HG02870 (cell line): ENCODE results near the gene OBSCN.

Source experiments
- ATAC-seq: cut with Tn5 transposase; IDR thresholded peaks from one replicate; pipeline ENCODE4 v1.9.1; 2021; ENCODE audit warnings: mild to moderate bottlenecking, moderate library complexity; ENCODE audit not compliant: unreplicated experiment

The OBSCN gene, protein sequence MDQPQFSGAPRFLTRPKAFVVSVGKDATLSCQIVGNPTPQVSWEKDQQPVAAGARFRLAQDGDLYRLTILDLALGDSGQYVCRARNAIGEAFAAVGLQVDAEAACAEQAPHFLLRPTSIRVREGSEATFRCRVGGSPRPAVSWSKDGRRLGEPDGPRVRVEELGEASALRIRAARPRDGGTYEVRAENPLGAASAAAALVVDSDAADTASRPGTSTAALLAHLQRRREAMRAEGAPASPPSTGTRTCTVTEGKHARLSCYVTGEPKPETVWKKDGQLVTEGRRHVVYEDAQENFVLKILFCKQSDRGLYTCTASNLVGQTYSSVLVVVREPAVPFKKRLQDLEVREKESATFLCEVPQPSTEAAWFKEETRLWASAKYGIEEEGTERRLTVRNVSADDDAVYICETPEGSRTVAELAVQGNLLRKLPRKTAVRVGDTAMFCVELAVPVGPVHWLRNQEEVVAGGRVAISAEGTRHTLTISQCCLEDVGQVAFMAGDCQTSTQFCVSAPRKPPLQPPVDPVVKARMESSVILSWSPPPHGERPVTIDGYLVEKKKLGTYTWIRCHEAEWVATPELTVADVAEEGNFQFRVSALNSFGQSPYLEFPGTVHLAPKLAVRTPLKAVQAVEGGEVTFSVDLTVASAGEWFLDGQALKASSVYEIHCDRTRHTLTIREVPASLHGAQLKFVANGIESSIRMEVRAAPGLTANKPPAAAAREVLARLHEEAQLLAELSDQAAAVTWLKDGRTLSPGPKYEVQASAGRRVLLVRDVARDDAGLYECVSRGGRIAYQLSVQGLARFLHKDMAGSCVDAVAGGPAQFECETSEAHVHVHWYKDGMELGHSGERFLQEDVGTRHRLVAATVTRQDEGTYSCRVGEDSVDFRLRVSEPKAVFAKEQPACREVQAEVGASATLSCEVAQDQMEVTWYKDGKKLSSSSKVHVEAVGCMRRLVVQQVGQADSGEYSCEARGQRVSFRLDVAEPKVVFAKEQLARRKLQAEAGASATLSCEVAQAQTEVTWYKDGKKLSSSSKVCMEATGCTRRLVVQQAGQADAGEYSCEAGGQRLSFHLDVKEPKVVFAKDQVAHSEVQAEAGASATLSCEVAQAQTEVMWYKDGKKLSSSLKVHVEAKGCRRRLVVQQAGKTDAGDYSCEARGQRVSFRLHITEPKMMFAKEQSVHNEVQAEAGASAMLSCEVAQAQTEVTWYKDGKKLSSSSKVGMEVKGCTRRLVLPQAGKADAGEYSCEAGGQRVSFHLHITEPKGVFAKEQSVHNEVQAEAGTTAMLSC (N-terminal part only)

DNA sequence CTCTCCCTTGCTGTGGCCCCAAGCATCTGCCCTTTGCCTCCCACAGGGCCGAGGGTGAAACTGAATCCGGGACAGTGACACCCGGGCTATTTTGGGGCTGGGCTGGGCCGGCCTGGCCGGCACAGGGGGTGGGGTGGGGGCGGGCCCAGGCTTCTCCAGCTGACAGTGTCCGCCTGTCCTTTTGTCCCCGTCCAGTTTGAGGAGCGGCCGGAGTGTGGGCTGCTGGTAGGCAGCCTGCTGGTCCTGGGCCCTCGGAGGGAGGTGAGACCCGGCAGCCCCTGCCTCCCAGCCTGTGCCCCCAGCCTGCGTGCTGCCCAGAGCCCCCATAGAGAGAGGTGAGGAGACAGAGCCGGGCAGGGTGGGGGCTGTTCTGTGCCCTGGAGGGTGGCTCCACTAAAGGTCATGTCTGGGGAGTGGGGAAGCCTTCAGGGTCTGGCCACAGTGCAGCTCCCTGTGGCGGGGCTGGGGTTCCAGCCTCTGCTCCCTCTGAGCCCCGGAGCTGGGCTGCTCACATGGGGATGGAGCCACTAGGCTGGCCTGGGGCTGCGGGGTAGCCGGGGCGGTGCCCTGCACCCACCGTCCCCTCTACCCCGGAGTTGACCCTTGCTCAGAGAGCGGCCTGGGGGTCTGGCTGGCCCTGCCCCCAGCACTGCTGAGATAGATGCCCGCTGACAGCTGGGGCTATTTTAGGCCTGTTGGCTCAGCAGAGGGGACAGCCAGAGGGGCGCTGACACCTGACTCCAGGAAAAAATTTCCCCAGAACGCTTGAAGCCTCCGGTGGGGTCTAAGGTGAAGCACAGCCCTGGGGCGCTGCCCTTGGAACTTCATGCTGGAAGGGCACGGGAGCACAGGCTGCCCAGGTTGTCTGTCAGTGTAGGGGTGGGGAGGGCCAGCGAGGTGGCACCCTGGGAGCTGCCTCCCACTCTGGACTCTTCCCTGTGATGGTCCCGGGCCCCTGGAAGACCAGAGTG lies at the start of gene OBSCN:
Gene OBSCN, plus strand, starts transcription at position 194 of the 971 bp plus-strand sequence. CDS start 3,740 bp downstream, outside the sequence.
- no peak for ATAC-seq

DNA sequence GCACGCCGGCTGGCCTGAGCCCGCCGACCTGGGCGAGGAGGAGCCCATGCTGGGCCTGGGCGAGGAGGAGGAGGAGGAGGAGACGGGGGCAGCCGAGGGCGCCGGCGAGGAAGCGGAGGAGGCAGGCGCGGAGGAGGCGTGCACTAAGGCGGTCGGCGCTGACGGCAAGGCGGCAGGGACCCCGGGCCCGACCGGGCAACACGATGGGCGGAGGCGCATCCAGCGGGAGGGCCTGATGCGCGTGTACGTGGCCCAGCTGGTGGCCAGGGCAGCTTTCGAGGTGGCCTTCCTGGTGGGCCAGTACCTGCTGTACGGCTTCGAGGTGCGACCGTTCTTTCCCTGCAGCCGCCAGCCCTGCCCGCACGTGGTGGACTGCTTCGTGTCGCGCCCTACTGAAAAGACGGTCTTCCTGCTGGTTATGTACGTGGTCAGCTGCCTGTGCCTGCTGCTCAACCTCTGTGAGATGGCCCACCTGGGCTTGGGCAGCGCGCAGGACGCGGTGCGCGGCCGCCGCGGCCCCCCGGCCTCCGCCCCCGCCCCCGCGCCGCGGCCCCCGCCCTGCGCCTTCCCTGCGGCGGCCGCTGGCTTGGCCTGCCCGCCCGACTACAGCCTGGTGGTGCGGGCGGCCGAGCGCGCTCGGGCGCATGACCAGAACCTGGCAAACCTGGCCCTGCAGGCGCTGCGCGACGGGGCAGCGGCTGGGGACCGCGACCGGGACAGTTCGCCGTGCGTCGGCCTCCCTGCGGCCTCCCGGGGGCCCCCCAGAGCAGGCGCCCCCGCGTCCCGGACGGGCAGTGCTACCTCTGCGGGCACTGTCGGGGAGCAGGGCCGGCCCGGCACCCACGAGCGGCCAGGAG lies 49.5 kb upstream of the OBSCN start:
- no peak for ATAC-seq

DNA sequence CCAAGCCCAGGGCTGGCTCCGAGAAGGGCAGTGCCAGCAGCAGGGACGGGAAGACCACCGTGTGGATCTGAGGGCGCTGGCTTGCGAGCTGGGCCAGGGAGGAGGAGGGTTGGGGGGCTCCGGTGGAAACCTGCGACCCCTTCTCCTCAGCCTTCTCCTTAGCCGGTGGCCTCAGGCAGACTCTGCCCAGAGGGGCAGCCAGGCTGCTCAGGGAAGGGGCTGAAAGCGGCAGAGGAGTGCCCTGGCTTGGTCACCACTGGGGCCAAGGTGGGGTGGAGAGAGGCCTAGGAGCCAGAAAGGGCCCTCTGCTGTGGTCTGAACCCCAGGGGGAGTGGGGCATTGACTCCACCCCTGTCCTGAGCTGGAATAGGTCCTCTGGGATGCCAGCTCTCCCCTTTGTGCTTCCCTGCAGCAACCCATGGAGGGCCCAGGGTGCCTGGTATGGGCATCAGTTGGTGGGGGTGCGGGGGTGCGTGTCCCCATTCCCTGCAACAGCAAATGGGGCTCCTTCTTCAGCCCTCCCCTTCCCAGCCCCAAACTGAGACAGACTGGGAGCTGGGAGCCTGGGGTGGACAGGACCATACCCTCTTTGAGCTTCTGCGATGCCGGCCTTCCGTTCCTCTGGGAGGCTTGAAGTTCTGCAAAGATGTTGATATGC lies 48.7 kb upstream of the OBSCN start:
- ATAC-seq, result no peak

DNA sequence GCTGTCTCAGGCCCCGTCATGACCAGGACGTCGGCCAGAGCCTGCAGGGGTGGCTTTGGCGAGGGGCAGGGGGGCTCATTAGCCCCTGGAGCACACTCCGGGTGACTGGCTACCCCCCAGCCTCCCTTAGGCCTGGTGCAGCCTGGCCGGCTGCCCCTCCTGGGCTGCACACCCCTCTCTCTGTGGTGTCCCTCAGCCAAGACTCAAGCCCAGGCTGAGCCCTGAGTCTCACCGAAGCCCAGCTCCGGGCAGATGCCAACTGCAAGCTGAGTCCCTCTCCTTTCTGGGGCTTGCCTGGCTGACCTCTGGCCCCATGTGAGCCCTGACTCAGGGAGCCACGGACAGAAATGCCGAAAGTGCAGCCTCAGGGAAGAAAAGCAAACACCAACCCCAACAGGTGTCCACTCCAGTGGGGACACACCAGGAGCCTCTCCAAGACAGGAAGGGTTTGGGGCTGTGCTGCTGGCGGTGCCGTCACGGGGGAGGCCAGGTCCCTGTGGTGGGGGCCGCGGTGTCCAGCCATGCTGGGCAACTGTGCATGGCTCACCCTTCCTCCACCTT lies 47.6 kb upstream of the OBSCN start:
- no peak for ATAC-seq

DNA sequence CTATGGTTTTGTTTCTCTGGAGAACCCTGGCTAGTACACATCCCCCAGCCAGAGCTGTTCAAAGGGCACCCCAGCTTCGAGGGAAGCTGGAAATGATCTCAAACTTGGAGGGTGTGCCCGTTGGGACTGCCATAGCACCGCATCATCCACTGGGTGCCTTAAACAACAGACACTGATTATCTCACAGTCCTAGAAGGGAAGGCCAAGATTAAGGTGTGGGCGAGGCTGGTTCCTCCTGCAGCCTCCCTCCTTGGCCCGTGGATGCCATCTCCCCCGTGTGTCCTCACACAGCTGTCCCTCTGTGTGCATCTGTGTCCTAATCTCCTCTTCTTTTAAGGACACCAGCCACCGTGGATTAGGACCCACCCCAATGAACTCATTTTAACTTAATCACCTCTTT lies 46.5 kb upstream of the OBSCN start:
- no peak for ATAC-seq

DNA sequence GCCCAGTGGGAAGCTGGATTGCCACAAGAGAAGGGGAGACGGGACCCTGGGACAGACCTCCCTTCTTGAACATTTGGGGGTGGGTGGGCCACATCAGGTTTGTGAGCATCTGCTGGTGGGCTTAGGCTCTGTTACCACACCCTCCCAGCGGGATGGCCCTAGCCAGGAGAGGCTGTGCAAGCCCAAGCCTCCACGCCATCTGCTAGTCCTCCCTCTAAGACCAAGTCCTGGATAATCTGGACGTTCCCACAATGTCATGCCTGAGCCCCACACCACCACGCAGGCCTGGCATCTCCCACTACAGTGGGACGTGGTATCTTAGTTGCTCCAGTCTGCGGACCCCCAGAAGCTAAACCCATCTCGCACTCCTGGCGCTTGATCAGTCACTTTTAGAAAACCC lies 46.0 kb upstream of the OBSCN start:
- no peak for ATAC-seq

DNA sequence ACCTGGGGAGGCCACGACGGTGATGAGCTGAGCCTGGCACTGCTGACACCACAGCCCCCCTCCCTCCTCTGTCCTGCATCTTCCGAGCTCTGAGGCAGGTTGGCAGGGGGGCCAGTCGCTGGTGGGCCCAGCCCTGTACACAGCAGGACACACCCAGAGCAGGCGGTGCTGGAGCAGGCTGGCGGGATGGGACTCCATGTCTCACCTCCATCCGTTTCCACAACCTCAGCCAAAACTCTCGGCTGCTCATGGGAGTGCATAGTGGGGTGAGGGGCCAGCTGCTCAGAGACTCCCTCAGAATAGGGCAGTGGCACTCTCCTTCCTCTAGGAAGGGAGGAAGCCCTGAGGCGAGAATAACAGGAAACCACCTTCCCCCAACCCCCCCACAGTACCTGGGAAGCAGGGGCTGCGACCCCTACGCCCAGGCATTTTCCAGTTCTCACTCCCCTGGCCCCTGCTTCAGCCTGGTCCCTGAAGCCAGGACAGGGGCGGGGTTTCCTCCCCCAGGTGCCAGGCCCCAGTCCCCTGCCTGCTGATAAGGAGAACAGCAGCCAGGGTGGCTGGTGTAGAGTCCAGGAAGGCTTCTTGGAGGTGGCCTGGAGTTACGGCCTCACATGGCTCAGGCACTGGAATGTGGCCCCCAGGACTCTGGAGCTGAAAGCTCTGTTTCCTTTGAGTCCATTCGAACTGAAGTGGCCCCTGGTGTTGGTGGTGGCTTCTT lies 45.4 kb upstream of the OBSCN start:
- no peak for ATAC-seq

DNA sequence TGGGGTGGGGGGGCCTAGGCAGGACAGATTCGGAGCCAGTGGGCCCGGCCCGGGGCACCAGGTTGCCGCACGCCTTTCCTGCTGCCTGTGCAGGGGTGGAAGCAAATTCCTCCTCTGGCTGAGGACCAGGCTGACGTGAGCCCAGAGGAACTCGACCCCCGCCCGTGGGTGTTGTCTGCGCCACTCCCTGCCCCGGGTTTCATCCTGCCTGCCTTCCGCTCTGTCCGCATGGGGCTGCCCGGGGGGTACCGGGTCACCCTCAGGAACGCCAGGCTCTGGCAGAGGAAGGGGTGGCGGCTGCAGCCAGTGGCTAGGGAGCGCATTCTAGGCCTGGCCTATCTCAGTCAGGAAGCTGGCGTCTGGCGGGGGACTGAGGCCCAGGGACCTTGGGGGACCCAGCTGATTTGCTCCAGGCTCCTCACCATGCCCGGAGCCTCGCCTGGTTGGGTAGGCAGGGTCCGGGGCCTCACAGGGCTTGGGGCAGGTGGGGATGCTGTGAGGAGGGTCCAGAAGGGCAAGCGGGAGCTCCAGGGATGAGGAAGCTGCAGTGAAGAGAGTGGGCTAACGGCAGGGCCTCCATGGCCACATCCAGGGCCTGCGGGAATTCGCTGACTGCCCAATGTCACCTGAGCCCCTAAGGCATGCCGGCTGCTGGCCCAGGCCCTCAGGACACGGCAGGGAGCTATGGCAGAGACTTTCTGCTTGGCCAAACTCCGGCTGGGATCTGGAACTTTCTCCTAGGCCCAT lies 44.7 kb upstream of the OBSCN start:
- no peak for ATAC-seq

DNA sequence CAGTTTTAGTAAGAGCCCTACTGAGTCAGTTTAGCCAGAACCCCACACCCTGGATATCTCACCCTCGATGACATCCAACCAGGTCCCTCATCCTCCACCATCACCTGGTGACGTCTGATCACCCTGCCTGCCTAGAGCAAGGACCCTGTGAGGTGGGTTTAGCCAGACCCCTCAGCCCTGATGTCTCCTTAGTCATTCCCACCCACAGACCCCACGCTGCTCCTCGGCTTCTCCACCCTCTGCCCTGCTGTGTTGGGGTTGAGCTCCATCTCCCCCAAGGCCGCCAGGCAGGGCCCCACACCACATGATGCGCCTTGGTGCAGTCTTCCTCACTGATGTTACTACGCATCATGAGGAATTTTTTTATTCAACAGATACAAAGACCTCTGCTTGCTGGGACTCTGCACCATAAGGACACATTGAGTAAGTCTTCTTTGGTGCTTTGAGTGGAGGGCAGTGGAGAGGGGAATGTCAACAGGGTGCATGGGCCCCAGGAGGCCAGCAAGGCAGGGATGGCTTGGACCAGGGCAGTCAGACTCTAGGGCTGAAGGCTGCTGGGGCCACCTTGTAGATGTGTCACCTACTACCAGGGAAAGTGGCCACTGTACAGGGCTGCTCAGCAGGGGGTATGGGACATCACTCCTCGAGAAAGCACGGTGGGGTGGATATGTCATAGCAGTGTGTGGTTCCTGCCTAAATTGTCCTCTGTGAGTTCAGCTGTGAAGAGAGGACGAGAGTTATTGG lies 43.9 kb upstream of the OBSCN start:
- ATAC-seq, result no peak

DNA sequence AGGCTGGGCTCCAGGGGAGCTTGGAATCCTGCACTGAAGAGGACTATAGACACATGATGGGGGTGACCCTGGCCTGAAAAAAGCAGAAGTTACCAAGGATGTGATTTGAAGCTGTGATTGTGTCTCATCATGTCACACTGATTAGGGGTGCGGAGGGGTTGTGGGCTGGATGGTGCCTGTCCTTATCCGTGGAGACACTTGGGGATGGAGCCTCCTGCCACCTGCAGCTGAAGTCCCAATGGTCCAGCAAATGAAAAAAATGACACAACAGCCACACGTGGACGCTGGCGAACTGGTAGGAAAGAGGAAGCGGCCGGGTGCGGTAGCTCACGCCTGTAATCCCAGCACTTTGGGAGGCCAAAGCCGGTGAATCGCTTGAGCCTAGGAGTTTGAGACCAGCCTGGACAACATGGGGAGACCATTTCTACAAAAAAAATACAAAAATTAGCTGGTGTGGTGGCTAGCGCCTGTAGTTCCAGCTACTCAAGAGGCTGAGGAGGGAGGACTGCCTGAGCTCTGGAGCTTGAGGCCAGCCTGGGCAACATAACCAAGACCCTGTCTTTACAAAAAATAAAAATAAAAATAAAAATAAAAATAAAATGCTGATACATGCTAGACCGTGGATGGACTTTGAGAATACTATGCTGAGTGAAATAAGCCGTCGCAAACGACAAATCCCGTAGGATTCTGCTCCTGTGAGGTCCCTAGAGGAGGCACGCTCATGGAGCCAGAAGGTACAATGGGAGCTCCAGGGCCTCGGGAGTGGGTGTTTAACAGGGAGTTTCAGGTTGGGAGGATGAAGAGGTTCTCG lies 43.1 kb upstream of the OBSCN start:
- no peak for ATAC-seq

DNA sequence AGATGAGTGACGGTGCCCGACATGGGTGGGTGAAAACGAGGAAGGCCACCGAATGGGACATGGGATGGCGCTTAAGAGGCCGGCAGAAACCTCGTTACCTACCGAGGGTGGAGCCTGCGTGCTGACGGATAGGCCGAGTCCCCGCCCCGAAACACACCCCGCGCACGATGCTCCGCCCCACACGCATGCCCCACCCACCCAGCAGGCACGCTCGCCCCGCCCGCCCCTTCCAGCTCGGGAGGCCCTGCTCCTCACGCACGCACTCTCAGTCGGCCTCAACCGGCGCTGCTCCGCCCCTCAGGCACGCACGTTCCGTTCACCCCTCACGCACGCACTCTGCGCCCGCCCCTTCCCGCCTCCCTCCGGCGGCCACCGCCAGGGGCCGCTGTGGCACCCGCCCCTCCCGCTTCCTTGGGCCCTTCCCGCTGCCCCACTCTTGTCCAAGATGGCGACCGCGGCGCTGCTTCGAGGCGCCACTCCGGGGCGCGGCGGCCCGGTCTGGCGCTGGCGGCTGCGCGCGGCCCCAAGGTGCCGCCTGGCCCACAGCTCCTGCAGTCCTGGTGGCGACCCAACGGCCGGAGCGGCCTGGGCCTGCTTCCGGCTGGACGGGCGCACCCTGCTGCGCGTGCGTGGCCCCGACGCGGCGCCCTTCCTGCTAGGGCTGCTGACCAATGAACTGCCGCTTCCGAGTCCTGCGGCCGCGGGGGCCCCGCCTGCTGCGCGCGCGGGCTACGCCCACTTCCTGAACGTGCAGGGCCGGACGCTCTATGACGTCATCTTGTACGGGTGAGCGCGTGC lies 42.3 kb upstream of the OBSCN start, which contains the start of gene IBA57:
Gene IBA57, plus strand, starts transcription at position 433 of the 798 bp plus-strand sequence. Its CDS starts 13 bp downstream, at position 446.
- peak; percentile 79 for ATAC-seq

DNA sequence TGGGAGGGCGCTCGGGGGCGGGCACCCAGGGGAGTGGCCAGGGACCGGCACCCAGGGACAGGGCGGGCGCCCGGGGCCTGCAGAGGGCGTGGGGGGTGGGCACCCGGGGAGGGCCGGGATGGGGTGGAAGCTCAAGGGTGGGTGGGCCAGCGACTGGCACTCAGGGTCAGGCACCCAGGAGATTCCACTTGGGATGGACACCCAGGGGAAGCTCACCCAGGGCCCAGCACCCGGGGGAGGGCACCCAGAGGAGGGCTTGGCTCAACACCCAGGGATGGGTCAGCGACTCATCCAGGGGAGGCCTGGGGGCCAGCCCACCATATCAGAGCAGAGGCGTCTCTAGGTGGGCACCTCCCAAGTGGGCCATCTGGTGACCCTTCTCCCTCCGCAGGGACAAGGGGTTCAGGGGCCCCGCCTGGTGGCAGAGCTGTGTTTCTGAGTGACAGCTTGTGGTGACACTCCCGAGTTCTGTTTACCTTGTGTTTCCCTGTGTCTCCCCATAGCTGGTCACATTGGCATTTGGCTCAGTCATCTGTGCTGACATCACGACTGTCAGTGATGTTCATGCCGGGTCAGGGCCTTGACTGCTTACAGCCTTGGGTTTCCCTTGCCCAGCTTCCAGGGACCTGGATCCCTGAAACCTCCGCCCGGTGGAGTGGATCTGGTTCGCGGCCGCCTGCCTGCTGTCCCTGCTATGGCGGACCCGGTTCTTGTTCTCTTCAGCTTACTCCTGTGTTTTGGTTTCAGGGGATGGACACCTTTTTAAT lies 41.5 kb upstream of the OBSCN start:
- peak; percentile 20 for ATAC-seq

DNA sequence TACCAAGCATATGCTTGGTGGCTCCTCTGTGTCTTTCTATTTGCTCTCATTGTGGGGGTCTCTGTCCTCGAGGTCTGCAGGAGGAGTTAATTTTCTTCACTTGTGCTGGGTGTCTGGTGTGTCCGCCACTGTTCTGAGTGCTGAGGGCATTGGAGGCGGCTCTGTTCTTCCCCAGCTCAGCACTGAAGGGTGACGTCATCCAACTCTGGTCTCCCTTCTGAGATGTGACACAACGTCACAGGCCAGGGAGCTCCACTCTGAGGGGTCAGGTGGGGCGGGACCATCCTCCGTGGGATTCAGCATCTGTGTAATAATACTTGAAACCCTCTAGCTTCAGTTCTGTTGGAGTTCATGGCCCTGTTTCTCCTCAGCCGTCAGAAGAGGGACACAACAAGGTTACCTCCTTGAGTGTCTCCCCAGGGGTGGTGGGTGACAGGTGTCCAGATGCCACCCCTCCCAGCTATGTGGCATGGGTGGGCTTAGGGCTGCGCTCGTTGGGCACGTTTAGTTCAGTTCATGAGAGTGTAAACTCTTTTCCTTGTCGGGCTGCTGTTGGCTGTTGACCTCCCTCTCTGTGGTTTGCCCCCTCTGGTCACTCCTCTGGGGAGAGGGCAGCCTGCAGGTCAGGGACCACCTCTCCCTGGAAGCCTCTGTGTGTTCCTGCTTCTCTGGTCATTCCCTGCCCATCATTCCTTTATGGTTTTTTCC lies 39.1 kb upstream of the OBSCN start:
- ATAC-seq, result no peak
